CD4-positive, alpha-beta T cell (primary cell): Measurements from ENCODE around the gene NT5DC4. TPM values are rescaled to one million over a fixed set of nuclear protein-coding genes. Genes with fewer than 3 reads are reported as not detected.
A peak's percentile ranks its signal among the peaks of the same experiment; 100 is the strongest.

ENCODE experiments used
- ATAC-seq: fragments of 200-7000 bp; cut with Tn5 transposase; one replicate; pipeline ENCODE4 v1.10.0; 2022; ENCODE audit warnings: mild to moderate bottlenecking; ENCODE audit not compliant: poor library complexity
- CTCF ChIA-PET: fragments of 350-600 bp; sonication (Branson Sonifier 250); formaldehyde crosslinking; loops from one replicate; lab custom pipeline; 2021; ENCODE audit warnings: antibody characterized with exemption, inconsistent platforms; lab: Charles Lee
- POLR2A ChIA-PET: fragments of 350-600 bp; sonication (Branson Sonifier 250); formaldehyde crosslinking; loops from one replicate; lab custom pipeline; 2021; ENCODE audit warnings: antibody characterized with exemption, inconsistent platforms; lab: Charles Lee
- DNase-seq, 14 experiments: peaks; one replicate each; pipeline ENCODE4 v3.0.0-alpha.2; 2013 to 2020; ENCODE audit warnings: mixed read lengths in 2 of 14
- H3K27ac ChIP-seq, 2 donors: one replicate each; pipeline versions ENCODE4 v1.5.1 to v1.7.0; 2013; ENCODE audit warnings: low read length in 2 of 2, low read depth in 1 of 2, mild to moderate bottlenecking in 1 of 2
- H3K27me3 ChIP-seq, 2 experiments: 1 replicate in 1 of 2; 2 replicates in 1 of 2; pipeline versions ENCODE4 v1.6.1 to v1.7.0; 2013; ENCODE audit warnings: low read length in 2 of 2, control low read depth in 1 of 2, mild to moderate bottlenecking in 1 of 2, moderate library complexity in 1 of 2; ENCODE audit not compliant: insufficient read depth in 2 of 2, control insufficient read depth in 1 of 2
- H3K36me3 ChIP-seq: one replicate; pipeline ENCODE4 v1.6.1; 2013; ENCODE audit warnings: low read length, control low read depth; ENCODE audit not compliant: insufficient read depth
- H3K4me1 ChIP-seq: one replicate; pipeline ENCODE4 v1.6.1; 2013; ENCODE audit warnings: low read length, control low read depth; ENCODE audit not compliant: insufficient read depth
- H3K4me3 ChIP-seq: one replicate; pipeline ENCODE4 v1.5.1; 2013; ENCODE audit warnings: mild to moderate bottlenecking, low read length, moderate library complexity
- H3K9me3 ChIP-seq, 2 experiments: 1 replicate in 1 of 2; 2 replicates in 1 of 2; pipeline versions ENCODE4 v1.6.1 to v1.7.0; 2013; ENCODE audit warnings: low read length in 2 of 2, mild to moderate bottlenecking in 2 of 2, control low read depth in 1 of 2, moderate library complexity in 1 of 2; ENCODE audit not compliant: control insufficient read depth in 1 of 2, insufficient read depth in 1 of 2
- H3K27ac Mint-ChIP-seq: one replicate; pipeline ENCODE4 v1.8.0; 2020; ENCODE audit warnings: mixed read lengths
- H3K27me3 Mint-ChIP-seq: one replicate; pipeline ENCODE4 v1.8.0; 2021; ENCODE audit warnings: mixed read lengths
- H3K36me3 Mint-ChIP-seq: one replicate; pipeline ENCODE4 v1.8.0; 2021; ENCODE audit warnings: low read depth, mixed read lengths
- H3K4me1 Mint-ChIP-seq: one replicate; pipeline ENCODE4 v1.8.0; 2021; ENCODE audit warnings: low read depth, mixed read lengths
- H3K4me3 Mint-ChIP-seq: one replicate; pipeline ENCODE4 v1.8.0; 2020; ENCODE audit warnings: mild to moderate bottlenecking, mixed read lengths
- H3K9me3 Mint-ChIP-seq: one replicate; pipeline ENCODE4 v1.8.0; 2020; ENCODE audit warnings: mixed read lengths
- CTCF ChIP-seq: fragments of 200-600 bp; IDR thresholded peaks from one replicate; pipeline ENCODE4 v1.8.0; 2022; ENCODE audit warnings: antibody characterized with exemption, mild to moderate bottlenecking
- intact Hi-C, 2 experiments: fragments of 100-400 bp; cut with DNase I in 1 of 2; cut with micrococcal nuclease in 1 of 2; formaldehyde crosslinking; loops; one replicate each; pipeline versions ENCODE4 v1.15.1 to v1.9.0; 2023 to 2025; cut with DNase I, micrococcal nuclease
- total RNA-seq, 174 experiments: library from RNA in 2 of 174; stranded (reverse) in 2 of 174; gene quantifications; one replicate each; pipeline ENCODE4 v1.2.3 and lab custom pipeline; 2021 to 2026

The NT5DC4 gene
- total RNA-seq, 2 experiments from 2014 or later, result not detected

GRCh38 chr2:112783187-112783714 lies 62.4 kb downstream of the NT5DC4 start:
- no peaks in the 10 kb centered on the region for H3K4me1 ChIP-seq
- H3K27me3 ChIP-seq, result no peaks in the 10 kb centered on the region
- H3K36me3 ChIP-seq, result no peaks in the 10 kb centered on the region
- Mint-ChIP-seq H3K9me3 (no peaks in the 10 kb centered on the region), H3K36me3 (no peaks in the 10 kb centered on the region), H3K27me3 (peaks cover 11% of the 10 kb centered on the region), H3K4me3 (no peak overlapping the region), H3K4me1 (no peaks in the 10 kb centered on the region), H3K27ac (no peak overlapping the region)
- H3K9me3 ChIP-seq, result no peaks in the 10 kb centered on the region
- POLR2A ChIA-PET, result no interaction called here
- no peak for TF ChIP-seq CTCF
- no peak overlapping the region for H3K27ac ChIP-seq
- CTCF ChIA-PET, result no interaction called here
- intact Hi-C loops, result no loop called here
- no peak for ATAC-seq
- DNase-seq, result no peak
- no peak overlapping the region for H3K4me3 ChIP-seq

- H3K4me3 ChIP-seq, result no peak within 1 kb of the TSS
- CTCF ChIA-PET, result no interaction called here
Measured at GRCh38 chr2:112784199-112785189, 63.7 kb downstream of the NT5DC4 start, which contains the start of gene IL1A. IL1A (minus strand) TSS chr2:112784493; CDS start chr2:112783770, 723 bp downstream.

GRCh38 chr2:112787294-112787693 lies 66.5 kb downstream of the NT5DC4 start:
- intact Hi-C loops, result no loop called here
- Histone ChIP-seq H3K4me1 (no peaks in the 10 kb centered on the region), H3K9me3 (no peaks in the 10 kb centered on the region), H3K36me3 (no peaks in the 10 kb centered on the region), H3K4me3 (no peak overlapping the region), H3K27me3 (no peaks in the 10 kb centered on the region), H3K27ac (no peak overlapping the region)
- ATAC-seq (no peak), DNase-seq (no peak)
- TF ChIP-seq CTCF, result no peak
- no peaks in the 10 kb centered on the region for H3K4me1 Mint-ChIP-seq
- ChIA-PET POLR2A (no interaction called here), CTCF (no interaction called here)
- H3K27ac Mint-ChIP-seq, result no peak overlapping the region
- H3K9me3 Mint-ChIP-seq, result no peaks in the 10 kb centered on the region
- no peak overlapping the region for H3K4me3 Mint-ChIP-seq
- no peaks in the 10 kb centered on the region for H3K36me3 Mint-ChIP-seq
- H3K27me3 Mint-ChIP-seq, result peaks cover 11% of the 10 kb centered on the region

More at GRCh38 chr2:112784199-112785189, 63.7 kb downstream of the NT5DC4 start, which contains the start of gene IL1A:
- no peak within 1 kb of the TSS for H3K4me3 Mint-ChIP-seq
- peaks cover 11% of the 10 kb centered on the region for H3K27me3 Mint-ChIP-seq
- no peaks in the 10 kb centered on the region for H3K36me3 Mint-ChIP-seq
- no peak within 1 kb of the TSS for H3K27ac Mint-ChIP-seq
- Histone ChIP-seq H3K9me3 (no peaks in the 10 kb centered on the region), H3K36me3 (no peaks in the 10 kb centered on the region), H3K4me1 (no peaks in the 10 kb centered on the region), H3K27me3 (no peaks in the 10 kb centered on the region), H3K27ac (no peak within 1 kb of the TSS)
- TF ChIP-seq CTCF, result no peak
- H3K4me1 Mint-ChIP-seq, result no peaks in the 10 kb centered on the region
- DNase-seq (peak in 2 of 14 experiments; percentile 56 to 67), ATAC-seq (no peak)
- intact Hi-C loops, result no loop called here
- H3K9me3 Mint-ChIP-seq, result no peaks in the 10 kb centered on the region
- POLR2A ChIA-PET, result no interaction called here
